Stimulated activated CD8-positive, alpha-beta memory T cell treated with anti-CD3 and anti-CD28 coated beads, Interleukin-7, amount 100 ng/mL, for 4 hours (primary cell): ENCODE results near the gene EPSTI1.

Experiments
- DNase-seq, 2 donors: peaks; one replicate each; pipeline ENCODE4 v3.0.0-alpha.2; 2020; ENCODE audit warnings: low read depth in 2 of 2

Gene EPSTI1

GRCh38 chr13:42971691-42972347, 20.2 kb downstream of the EPSTI1 start:
- DNase-seq: no peak

- peak; percentile 13 to 18 for DNase-seq
Measured at GRCh38 chr13:42970824-42971690, 21.0 kb downstream of the EPSTI1 start.

GRCh38 chr13:42969565-42970172, 22.4 kb downstream of the EPSTI1 start:
- peak; percentile 61 to 62 for DNase-seq

GRCh38 chr13:42968906-42969305, 23.1 kb downstream of the EPSTI1 start:
- DNase-seq: no peak

- DNase-seq: no peak
Measured at GRCh38 chr13:42967660-42968059, 24.4 kb downstream of the EPSTI1 start.

- DNase-seq: no peak
Measured at GRCh38 chr13:42965281-42965680, 26.8 kb downstream of the EPSTI1 start.

- DNase-seq: no peak
Measured at GRCh38 chr13:42964761-42965161, 27.3 kb downstream of the EPSTI1 start.

- no peak for DNase-seq
Measured at GRCh38 chr13:42959615-42960014, 32.4 kb downstream of the EPSTI1 start.

- no peak for DNase-seq
Measured at GRCh38 chr13:42957881-42958280, 34.2 kb downstream of the EPSTI1 start.

GRCh38 chr13:42950181-42950580, 41.9 kb downstream of the EPSTI1 start:
- DNase-seq: no peak

GRCh38 chr13:42947925-42948324, 44.1 kb downstream of the EPSTI1 start:
- DNase-seq: no peak

GRCh38 chr13:42946927-42947326, 45.1 kb downstream of the EPSTI1 start:
- DNase-seq: no peak

GRCh38 chr13:42929886-42930535, 62.0 kb downstream of the EPSTI1 start:
- DNase-seq: no peak

- no peak for DNase-seq
Measured at GRCh38 chr13:42926555-42926954, 65.5 kb downstream of the EPSTI1 start.

- DNase-seq: no peak
Measured at GRCh38 chr13:42926043-42926442, 66.0 kb downstream of the EPSTI1 start.

- DNase-seq: no peak
Measured at GRCh38 chr13:42925626-42926025, 66.4 kb downstream of the EPSTI1 start.

- no peak for DNase-seq
Measured at GRCh38 chr13:42924344-42924743, 67.7 kb downstream of the EPSTI1 start.

GRCh38 chr13:42907745-42908144, 84.3 kb downstream of the EPSTI1 start:
- DNase-seq: no peak

- DNase-seq: no peak
Measured at GRCh38 chr13:42906257-42906656, 85.8 kb downstream of the EPSTI1 start.

- no peak for DNase-seq
Measured at GRCh38 chr13:42905579-42905978, 86.5 kb downstream of the EPSTI1 start.

GRCh38 chr13:42899266-42899665, 92.8 kb downstream of the EPSTI1 start:
- no peak for DNase-seq

- no peak for DNase-seq
Measured at GRCh38 chr13:42895776-42896175, 96.3 kb downstream of the EPSTI1 start.
